Measurements from ENCODE around the gene BMI1.

The BMI1 gene

GRCh38 chr10:22366435-22366703 is 45.5 kb downstream of the BMI1 start:
- Histone ChIP-seq H3K36me3 (replicated peaks; ENCODE audit: insufficient read depth, low read length) (no peaks in the 10 kb centered on the region), H3K4me2 (ENCODE audit: low read depth, low read length) (0 out of 2 replicates have a peak overlapping the region, but pooled peaks have one; percentile 65), H3K27me3 (replicated peaks; ENCODE audit: insufficient read depth, low read length) (no peaks in the 10 kb centered on the region), H3K4me1 (ENCODE audit: low read length) (peaks cover 36% of the 10 kb centered on the region), H3K9me3 (replicated peaks; ENCODE audit: insufficient read depth, low read length) (no peaks in the 10 kb centered on the region), H3K27ac (ENCODE audit: low read length) (no peak overlapping the region), H3F3A (ENCODE audit: insufficient read depth, low read length) (no peaks in the 10 kb centered on the region), H3K79me2 (ENCODE audit: low read length) (no peaks in the 10 kb centered on the region), H3K9ac (ENCODE audit: low read length) (no peak overlapping the region), H3K4me3 (ENCODE audit: low read length) (no peak overlapping the region), H3K9me2 (replicated peaks; ENCODE audit: insufficient read depth, low read length) (no peaks in the 10 kb centered on the region), H4K20me1 (ENCODE audit: insufficient read depth, low read length) (no peaks in the 10 kb centered on the region), H2AFZ (ENCODE audit: low read length) (no peak overlapping the region)
- TF ChIP-seq, protein P1, sequence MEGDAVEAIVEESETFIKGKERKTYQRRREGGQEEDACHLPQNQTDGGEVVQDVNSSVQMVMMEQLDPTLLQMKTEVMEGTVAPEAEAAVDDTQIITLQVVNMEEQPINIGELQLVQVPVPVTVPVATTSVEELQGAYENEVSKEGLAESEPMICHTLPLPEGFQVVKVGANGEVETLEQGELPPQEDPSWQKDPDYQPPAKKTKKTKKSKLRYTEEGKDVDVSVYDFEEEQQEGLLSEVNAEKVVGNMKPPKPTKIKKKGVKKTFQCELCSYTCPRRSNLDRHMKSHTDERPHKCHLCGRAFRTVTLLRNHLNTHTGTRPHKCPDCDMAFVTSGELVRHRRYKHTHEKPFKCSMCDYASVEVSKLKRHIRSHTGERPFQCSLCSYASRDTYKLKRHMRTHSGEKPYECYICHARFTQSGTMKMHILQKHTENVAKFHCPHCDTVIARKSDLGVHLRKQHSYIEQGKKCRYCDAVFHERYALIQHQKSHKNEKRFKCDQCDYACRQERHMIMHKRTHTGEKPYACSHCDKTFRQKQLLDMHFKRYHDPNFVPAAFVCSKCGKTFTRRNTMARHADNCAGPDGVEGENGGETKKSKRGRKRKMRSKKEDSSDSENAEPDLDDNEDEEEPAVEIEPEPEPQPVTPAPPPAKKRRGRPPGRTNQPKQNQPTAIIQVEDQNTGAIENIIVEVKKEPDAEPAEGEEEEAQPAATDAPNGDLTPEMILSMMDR (IDR thresholded peaks at IDR 0.05; ENCODE audit: low read length), result no peak
- TF ChIP-seq EZH2 (optimal IDR thresholded peaks at IDR 0.05; ENCODE audit: low read depth, low read length), result no peak
- TF ChIP-seq EZH2phosphoT487 (IDR thresholded peaks at IDR 0.05; ENCODE audit: low read length), result no peak
- no peak for DNase-seq

GRCh38 chr10:22366771-22367170 is 45.9 kb downstream of the BMI1 start:
- H3K79me2 ChIP-seq (ENCODE audit: low read length), result no peaks in the 10 kb centered on the region
- no peaks in the 10 kb centered on the region for H3K9me2 ChIP-seq (replicated peaks; ENCODE audit: insufficient read depth, low read length)
- no peaks in the 10 kb centered on the region for H3K27me3 ChIP-seq (replicated peaks; ENCODE audit: insufficient read depth, low read length)
- H3K27ac ChIP-seq (ENCODE audit: low read length), result no peak overlapping the region
- H3K9me3 ChIP-seq (replicated peaks; ENCODE audit: insufficient read depth, low read length), result no peaks in the 10 kb centered on the region
- H3F3A ChIP-seq (ENCODE audit: insufficient read depth, low read length), result no peaks in the 10 kb centered on the region
- H3K36me3 ChIP-seq (replicated peaks; ENCODE audit: insufficient read depth, low read length), result no peaks in the 10 kb centered on the region
- peaks cover 36% of the 10 kb centered on the region for H3K4me1 ChIP-seq (ENCODE audit: low read length)
- H3K4me2 ChIP-seq (ENCODE audit: low read depth, low read length), result peak overlapping the region; percentile 65; the same call in 1 of the 2 replicates
- no peak overlapping the region for H2AFZ ChIP-seq (ENCODE audit: low read length)
- DNase-seq, result no peak
- no peak overlapping the region for H3K9ac ChIP-seq (ENCODE audit: low read length)
- no peak overlapping the region for H3K4me3 ChIP-seq (ENCODE audit: low read length)
- no peaks in the 10 kb centered on the region for H4K20me1 ChIP-seq (ENCODE audit: insufficient read depth, low read length)
- TF ChIP-seq, protein P1 (IDR thresholded peaks at IDR 0.05; ENCODE audit: low read length), result no peak
- TF ChIP-seq EZH2 (optimal IDR thresholded peaks at IDR 0.05; ENCODE audit: low read depth, low read length), result no peak

GRCh38 chr10:22367471-22367870 is 46.6 kb downstream of the BMI1 start:
- H3K9ac ChIP-seq (ENCODE audit: low read length), result peak overlapping the region; percentile 12; the same call in 1 of the 2 replicates
- no peaks in the 10 kb centered on the region for H4K20me1 ChIP-seq (ENCODE audit: insufficient read depth, low read length)
- peak overlapping the region; percentile 24 for H2AFZ ChIP-seq (ENCODE audit: low read length)
- H3K4me2 ChIP-seq (ENCODE audit: low read depth, low read length), result peak overlapping the region; percentile 65
- H3K4me1 ChIP-seq (ENCODE audit: low read length), result peaks cover 36% of the 10 kb centered on the region
- H3K36me3 ChIP-seq (replicated peaks; ENCODE audit: insufficient read depth, low read length), result no peaks in the 10 kb centered on the region
- TF ChIP-seq EZH2phosphoT487 (IDR thresholded peaks at IDR 0.05; ENCODE audit: low read length), result no peak
- TF ChIP-seq, protein P1 (IDR thresholded peaks at IDR 0.05; ENCODE audit: low read length), result no peak
- no peak for TF ChIP-seq EZH2 (optimal IDR thresholded peaks at IDR 0.05; ENCODE audit: low read depth, low read length)
- no peaks in the 10 kb centered on the region for H3K9me2 ChIP-seq (replicated peaks; ENCODE audit: insufficient read depth, low read length)
- no peaks in the 10 kb centered on the region for H3F3A ChIP-seq (ENCODE audit: insufficient read depth, low read length)
- peak overlapping the region; percentile 28; the same call in 1 of the 2 replicates for H3K27ac ChIP-seq (ENCODE audit: low read length)
- H3K4me3 ChIP-seq (ENCODE audit: low read length), result peak overlapping the region; percentile 40
- H3K27me3 ChIP-seq (replicated peaks; ENCODE audit: insufficient read depth, low read length), result no peaks in the 10 kb centered on the region
- H3K9me3 ChIP-seq (replicated peaks; ENCODE audit: insufficient read depth, low read length), result no peaks in the 10 kb centered on the region
- DNase-seq, result no peak
- H3K79me2 ChIP-seq (ENCODE audit: low read length), result no peaks in the 10 kb centered on the region

Data from MM.1S (cell line).